ENCODE results near the gene BPGM. TPM values are rescaled to one million over a fixed set of nuclear protein-coding genes. Genes with fewer than 3 reads are reported as not detected.

The BPGM gene
- total and polyA plus RNA-seq, 9 of the 15 experiments (the other 6 are each of a cell fraction or from before 2014, with no cell fraction given), result 14.1 to 46.1 (median 21.2) TPM

DNA sequence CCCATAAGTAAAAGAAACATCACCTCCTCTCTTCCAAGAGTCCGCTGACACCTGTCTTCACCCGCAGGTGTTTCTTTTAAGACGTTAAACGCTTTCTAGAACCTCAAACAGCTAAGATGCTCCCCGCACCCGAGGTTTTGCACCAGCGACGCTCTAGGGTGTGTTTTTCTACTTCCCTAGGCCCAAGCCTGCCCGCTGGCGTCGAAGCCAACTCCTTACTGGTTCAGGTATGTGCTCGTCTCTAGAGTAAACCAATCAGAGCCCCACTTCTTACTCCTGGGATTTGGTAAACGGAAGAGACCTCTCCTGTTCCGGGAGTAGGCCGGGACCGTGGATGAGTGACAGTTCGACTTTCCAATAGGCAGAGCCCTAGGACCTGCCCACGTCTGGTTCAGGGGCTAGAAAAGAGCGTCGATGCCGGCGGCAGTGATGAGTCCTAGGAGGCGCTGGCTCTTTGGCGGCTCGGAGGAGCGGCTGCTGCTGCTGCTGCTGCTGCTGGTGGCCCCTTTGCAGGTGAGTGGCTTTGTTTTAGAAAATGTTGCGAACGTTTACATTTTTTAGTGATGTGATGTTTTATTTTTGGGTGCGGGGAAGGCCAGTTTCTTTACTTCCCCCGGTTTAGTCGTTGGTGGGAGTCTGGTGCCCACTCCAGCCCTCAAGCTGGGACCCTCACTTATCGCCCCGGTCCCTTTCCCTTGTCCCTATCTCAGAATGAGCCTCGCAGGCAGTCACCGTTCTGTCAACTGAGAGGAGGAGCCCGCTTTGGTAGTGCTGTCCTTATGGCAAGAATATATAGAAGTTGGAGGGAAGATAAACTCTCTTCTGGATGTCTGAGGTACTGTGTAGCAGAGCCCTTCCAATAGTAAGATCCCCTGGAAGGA, at the start of gene BPGM (continued):
- TF ChIP-seq ZNF695 (CRISPR knock-in tag; IDR thresholded peaks at IDR 0.05) (no peak), ZNF764 (CRISPR knock-in tag; IDR thresholded peaks at IDR 0.05; ENCODE audit: low read depth) (no peak), CBFA2T3 (IDR thresholded peaks at IDR 0.05) (peak; percentile 35; the same call in 1 of the 2 replicates), BRF1 (IDR thresholded peaks at IDR 0.05; ENCODE audit: borderline replicate concordance, extremely low read depth, insufficient read length) (no peak), CTBP1 (IDR thresholded peaks at IDR 0.05; ENCODE audit: borderline replicate concordance) (peak; percentile 81), YBX1 (IDR thresholded peaks at IDR 0.05) (no peak), ZNF717 (CRISPR knock-in tag; IDR thresholded peaks at IDR 0.05) (no peak), SOX6 (IDR thresholded peaks at IDR 0.05) (peak; percentile 33; the same call in 1 of the 2 replicates)
- TF ChIP-seq, protein P1, sequence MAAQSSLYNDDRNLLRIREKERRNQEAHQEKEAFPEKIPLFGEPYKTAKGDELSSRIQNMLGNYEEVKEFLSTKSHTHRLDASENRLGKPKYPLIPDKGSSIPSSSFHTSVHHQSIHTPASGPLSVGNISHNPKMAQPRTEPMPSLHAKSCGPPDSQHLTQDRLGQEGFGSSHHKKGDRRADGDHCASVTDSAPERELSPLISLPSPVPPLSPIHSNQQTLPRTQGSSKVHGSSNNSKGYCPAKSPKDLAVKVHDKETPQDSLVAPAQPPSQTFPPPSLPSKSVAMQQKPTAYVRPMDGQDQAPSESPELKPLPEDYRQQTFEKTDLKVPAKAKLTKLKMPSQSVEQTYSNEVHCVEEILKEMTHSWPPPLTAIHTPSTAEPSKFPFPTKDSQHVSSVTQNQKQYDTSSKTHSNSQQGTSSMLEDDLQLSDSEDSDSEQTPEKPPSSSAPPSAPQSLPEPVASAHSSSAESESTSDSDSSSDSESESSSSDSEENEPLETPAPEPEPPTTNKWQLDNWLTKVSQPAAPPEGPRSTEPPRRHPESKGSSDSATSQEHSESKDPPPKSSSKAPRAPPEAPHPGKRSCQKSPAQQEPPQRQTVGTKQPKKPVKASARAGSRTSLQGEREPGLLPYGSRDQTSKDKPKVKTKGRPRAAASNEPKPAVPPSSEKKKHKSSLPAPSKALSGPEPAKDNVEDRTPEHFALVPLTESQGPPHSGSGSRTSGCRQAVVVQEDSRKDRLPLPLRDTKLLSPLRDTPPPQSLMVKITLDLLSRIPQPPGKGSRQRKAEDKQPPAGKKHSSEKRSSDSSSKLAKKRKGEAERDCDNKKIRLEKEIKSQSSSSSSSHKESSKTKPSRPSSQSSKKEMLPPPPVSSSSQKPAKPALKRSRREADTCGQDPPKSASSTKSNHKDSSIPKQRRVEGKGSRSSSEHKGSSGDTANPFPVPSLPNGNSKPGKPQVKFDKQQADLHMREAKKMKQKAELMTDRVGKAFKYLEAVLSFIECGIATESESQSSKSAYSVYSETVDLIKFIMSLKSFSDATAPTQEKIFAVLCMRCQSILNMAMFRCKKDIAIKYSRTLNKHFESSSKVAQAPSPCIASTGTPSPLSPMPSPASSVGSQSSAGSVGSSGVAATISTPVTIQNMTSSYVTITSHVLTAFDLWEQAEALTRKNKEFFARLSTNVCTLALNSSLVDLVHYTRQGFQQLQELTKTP (IDR thresholded peaks at IDR 0.05; ENCODE audit: low read depth in 1 of 2, partially characterized antibody in 2 of 2), result peak; percentile 26 to 39
- TF ChIP-seq, protein P2, sequence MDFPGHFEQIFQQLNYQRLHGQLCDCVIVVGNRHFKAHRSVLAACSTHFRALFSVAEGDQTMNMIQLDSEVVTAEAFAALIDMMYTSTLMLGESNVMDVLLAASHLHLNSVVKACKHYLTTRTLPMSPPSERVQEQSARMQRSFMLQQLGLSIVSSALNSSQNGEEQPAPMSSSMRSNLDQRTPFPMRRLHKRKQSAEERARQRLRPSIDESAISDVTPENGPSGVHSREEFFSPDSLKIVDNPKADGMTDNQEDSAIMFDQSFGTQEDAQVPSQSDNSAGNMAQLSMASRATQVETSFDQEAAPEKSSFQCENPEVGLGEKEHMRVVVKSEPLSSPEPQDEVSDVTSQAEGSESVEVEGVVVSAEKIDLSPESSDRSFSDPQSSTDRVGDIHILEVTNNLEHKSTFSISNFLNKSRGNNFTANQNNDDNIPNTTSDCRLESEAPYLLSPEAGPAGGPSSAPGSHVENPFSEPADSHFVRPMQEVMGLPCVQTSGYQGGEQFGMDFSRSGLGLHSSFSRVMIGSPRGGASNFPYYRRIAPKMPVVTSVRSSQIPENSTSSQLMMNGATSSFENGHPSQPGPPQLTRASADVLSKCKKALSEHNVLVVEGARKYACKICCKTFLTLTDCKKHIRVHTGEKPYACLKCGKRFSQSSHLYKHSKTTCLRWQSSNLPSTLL (IDR thresholded peaks at IDR 0.05), result peak; percentile 23; the same call in 1 of the 2 replicates
- TF ChIP-seq, protein P3, sequence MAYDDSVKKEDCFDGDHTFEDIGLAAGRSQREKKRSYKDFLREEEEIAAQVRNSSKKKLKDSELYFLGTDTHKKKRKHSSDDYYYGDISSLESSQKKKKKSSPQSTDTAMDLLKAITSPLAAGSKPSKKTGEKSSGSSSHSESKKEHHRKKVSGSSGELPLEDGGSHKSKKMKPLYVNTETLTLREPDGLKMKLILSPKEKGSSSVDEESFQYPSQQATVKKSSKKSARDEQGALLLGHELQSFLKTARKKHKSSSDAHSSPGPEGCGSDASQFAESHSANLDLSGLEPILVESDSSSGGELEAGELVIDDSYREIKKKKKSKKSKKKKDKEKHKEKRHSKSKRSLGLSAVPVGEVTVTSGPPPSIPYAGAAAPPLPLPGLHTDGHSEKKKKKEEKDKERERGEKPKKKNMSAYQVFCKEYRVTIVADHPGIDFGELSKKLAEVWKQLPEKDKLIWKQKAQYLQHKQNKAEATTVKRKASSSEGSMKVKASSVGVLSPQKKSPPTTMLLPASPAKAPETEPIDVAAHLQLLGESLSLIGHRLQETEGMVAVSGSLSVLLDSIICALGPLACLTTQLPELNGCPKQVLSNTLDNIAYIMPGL (CRISPR knock-in tag; IDR thresholded peaks at IDR 0.05), result no peak
- TF ChIP-seq, protein P4, sequence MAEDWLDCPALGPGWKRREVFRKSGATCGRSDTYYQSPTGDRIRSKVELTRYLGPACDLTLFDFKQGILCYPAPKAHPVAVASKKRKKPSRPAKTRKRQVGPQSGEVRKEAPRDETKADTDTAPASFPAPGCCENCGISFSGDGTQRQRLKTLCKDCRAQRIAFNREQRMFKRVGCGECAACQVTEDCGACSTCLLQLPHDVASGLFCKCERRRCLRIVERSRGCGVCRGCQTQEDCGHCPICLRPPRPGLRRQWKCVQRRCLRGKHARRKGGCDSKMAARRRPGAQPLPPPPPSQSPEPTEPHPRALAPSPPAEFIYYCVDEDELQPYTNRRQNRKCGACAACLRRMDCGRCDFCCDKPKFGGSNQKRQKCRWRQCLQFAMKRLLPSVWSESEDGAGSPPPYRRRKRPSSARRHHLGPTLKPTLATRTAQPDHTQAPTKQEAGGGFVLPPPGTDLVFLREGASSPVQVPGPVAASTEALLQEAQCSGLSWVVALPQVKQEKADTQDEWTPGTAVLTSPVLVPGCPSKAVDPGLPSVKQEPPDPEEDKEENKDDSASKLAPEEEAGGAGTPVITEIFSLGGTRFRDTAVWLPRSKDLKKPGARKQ (CRISPR knock-in tag; IDR thresholded peaks at IDR 0.05), result no peak
- TF ChIP-seq, protein P5, sequence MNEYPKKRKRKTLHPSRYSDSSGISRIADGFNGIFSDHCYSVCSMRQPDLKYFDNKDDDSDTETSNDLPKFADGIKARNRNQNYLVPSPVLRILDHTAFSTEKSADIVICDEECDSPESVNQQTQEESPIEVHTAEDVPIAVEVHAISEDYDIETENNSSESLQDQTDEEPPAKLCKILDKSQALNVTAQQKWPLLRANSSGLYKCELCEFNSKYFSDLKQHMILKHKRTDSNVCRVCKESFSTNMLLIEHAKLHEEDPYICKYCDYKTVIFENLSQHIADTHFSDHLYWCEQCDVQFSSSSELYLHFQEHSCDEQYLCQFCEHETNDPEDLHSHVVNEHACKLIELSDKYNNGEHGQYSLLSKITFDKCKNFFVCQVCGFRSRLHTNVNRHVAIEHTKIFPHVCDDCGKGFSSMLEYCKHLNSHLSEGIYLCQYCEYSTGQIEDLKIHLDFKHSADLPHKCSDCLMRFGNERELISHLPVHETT (CRISPR knock-in tag; conservative IDR thresholded peaks at IDR 0.05 in 1 of 2, IDR thresholded peaks at IDR 0.05 in 1 of 2), result no peak
- TF ChIP-seq, protein P6, sequence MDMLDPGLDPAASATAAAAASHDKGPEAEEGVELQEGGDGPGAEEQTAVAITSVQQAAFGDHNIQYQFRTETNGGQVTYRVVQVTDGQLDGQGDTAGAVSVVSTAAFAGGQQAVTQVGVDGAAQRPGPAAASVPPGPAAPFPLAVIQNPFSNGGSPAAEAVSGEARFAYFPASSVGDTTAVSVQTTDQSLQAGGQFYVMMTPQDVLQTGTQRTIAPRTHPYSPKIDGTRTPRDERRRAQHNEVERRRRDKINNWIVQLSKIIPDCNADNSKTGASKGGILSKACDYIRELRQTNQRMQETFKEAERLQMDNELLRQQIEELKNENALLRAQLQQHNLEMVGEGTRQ (CRISPR knock-in tag; IDR thresholded peaks at IDR 0.05), result no peak

Measured in K562 (cell line).